ENCODE data around the gene PRKCE.
A peak's percentile ranks its signal among the peaks of the same experiment; 100 is the strongest.

The PRKCE gene

DNA sequence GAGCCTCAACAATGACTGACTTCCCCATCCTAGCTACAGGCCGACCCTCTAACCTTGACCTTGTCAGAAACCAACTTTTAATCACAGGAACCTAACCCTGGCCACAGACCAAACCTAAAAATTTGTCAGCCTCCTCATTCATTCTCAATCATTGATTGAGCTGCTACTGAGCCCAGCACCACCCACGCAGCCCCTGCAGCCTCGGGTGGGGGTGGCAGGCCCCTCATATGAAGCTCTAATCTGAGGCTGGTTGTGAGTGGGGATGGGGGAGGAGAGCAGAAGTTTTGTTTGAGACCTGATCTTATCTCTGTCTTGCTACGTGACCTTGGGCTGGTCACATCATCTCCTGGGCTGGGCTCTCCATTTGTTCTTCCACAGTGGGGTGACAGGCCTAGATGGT, 546.2 kb downstream of the PRKCE start:
- 97% methylated on average over 4 of the region's 4 CpGs for WGBS
- no peaks in the 10 kb centered on the region for H3K27me3 ChIP-seq (ENCODE audit: control insufficient read depth in 1 of 2, insufficient read depth in 1 of 2, low read length in 2 of 2)
- DNase-seq: no peak

DNA sequence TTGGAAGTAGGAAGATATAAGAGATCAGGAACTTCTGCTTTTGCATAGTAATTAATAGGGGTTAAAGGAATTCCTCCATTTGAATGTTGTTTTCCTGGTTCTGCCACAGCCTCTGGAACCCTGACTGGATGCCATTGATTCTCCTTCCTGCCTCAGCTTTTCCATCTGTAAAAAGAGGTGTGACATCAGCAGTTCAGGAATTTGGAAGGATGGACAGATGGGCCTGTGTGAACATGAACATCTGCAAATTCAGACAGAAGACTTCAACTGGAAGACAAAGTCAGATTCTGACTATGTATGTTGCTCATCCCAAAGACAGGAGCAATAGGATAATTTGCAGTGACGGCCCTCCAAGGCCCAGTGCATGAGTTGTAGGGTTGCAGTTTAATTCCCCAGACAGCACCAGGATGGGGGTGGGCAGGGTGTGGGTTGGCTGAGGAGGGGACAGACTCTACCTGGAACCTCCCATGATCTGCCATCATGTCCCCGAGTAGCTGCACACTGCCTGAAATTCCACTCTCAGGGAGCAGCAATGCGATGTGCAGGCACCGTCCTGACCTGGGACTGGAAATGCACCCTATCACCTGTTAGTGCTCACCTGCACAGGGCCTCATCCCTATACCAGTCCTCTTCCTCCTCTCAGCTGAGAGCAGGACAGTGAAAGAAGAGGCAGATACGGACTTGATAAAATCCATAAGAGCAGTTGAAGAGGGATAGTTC, 546.8 kb downstream of the PRKCE start:
- H2AFZ ChIP-seq (ENCODE audit: low read depth, low read length): no peak overlapping the region
- no peak overlapping the region for H2AK5ac ChIP-seq (ENCODE audit: low read length, severe bottlenecking)
- no peak overlapping the region for H4K91ac ChIP-seq (ENCODE audit: low read length)
- no peak overlapping the region for H3K23ac ChIP-seq (ENCODE audit: low read length in 2 of 2)
- H3K27ac ChIP-seq (ENCODE audit: low read length, poor library complexity, severe bottlenecking): no peak overlapping the region
- no peak overlapping the region for H2BK120ac ChIP-seq (ENCODE audit: low read depth, low read length)
- no peak overlapping the region for H4K8ac ChIP-seq (ENCODE audit: low read length)
- no peak overlapping the region for H3K9ac ChIP-seq (ENCODE audit: low read length)
- no peak overlapping the region for H3K4ac ChIP-seq (ENCODE audit: low read depth in 1 of 2, low read length in 2 of 2)
- no peaks in the 10 kb centered on the region for H3K79me1 ChIP-seq (replicated peaks; ENCODE audit: low read length, poor library complexity, severe bottlenecking)
- H3K27me3 ChIP-seq (ENCODE audit: control insufficient read depth in 1 of 2, insufficient read depth in 1 of 2, low read length in 2 of 2): no peaks in the 10 kb centered on the region
- H3K9me3 ChIP-seq (ENCODE audit: control insufficient read depth, low read length): no peaks in the 10 kb centered on the region
- DNase-seq: no peak
- peaks cover 6% of the 10 kb centered on the region for H3K4me1 ChIP-seq (ENCODE audit: control insufficient read depth, insufficient read depth, low read depth, low read length)
- 78% methylated on average over 4 of the region's 5 CpGs for WGBS
- peak overlapping the region in 1 of 2 experiments; percentile 18 for H3K14ac ChIP-seq (ENCODE audit: low read length in 2 of 2)
- H3K4me3 ChIP-seq (ENCODE audit: insufficient read depth in 1 of 2, low read depth in 1 of 2, low read length in 2 of 2): no peak overlapping the region
- peak overlapping the region in 1 of 2 experiments; percentile 24 for H2BK12ac ChIP-seq (ENCODE audit: low read length in 2 of 2)
- H3K18ac ChIP-seq (ENCODE audit: low read depth in 1 of 2, low read length in 2 of 2): peak overlapping the region in 1 of 2 experiments; percentile 41
- no peaks in the 10 kb centered on the region for H3K36me3 ChIP-seq (ENCODE audit: control insufficient read depth in 1 of 2, insufficient read depth in 2 of 2, low read depth in 1 of 2, low read length in 2 of 2)
- H3K4me2 ChIP-seq (ENCODE audit: low read length, poor library complexity, severe bottlenecking): no peak overlapping the region
- H2BK5ac ChIP-seq (ENCODE audit: low read depth, low read length, poor library complexity, severe bottlenecking): no peak overlapping the region
- no peak overlapping the region for H2BK15ac ChIP-seq (ENCODE audit: low read depth, poor library complexity, severe bottlenecking)

More for the DNA sequence above, 546.2 kb downstream of the PRKCE start:
- H3K79me1 ChIP-seq (replicated peaks; ENCODE audit: low read length, poor library complexity, severe bottlenecking): no peaks in the 10 kb centered on the region
- no peak overlapping the region for H4K91ac ChIP-seq (ENCODE audit: low read length)
- H3K4me2 ChIP-seq (ENCODE audit: low read length, poor library complexity, severe bottlenecking): no peak overlapping the region
- H2BK12ac ChIP-seq (ENCODE audit: low read length in 2 of 2): peak overlapping the region; percentile 31 to 48
- no peaks in the 10 kb centered on the region for H3K36me3 ChIP-seq (ENCODE audit: control insufficient read depth in 1 of 2, insufficient read depth in 2 of 2, low read depth in 1 of 2, low read length in 2 of 2)
- H3K27ac ChIP-seq (ENCODE audit: low read length, poor library complexity, severe bottlenecking): no peak overlapping the region
- no peak overlapping the region for H3K4me3 ChIP-seq (ENCODE audit: insufficient read depth in 1 of 2, low read depth in 1 of 2, low read length in 2 of 2)
- peak overlapping the region; percentile 44 to 59 for H3K4ac ChIP-seq (ENCODE audit: low read depth in 1 of 2, low read length in 2 of 2)
- no peak overlapping the region for H2BK120ac ChIP-seq (ENCODE audit: low read depth, low read length)
- no peak overlapping the region for H3K9ac ChIP-seq (ENCODE audit: low read length)
- peak overlapping the region in 1 of 2 experiments; percentile 58 for H3K18ac ChIP-seq (ENCODE audit: low read depth in 1 of 2, low read length in 2 of 2)
- peaks cover 6% of the 10 kb centered on the region for H3K4me1 ChIP-seq (ENCODE audit: control insufficient read depth, insufficient read depth, low read depth, low read length)
- no peaks in the 10 kb centered on the region for H3K9me3 ChIP-seq (ENCODE audit: control insufficient read depth, low read length)
- no peak overlapping the region for H2AFZ ChIP-seq (ENCODE audit: low read depth, low read length)
- H2BK5ac ChIP-seq (ENCODE audit: low read depth, low read length, poor library complexity, severe bottlenecking): no peak overlapping the region
- no peak overlapping the region for H2BK15ac ChIP-seq (ENCODE audit: low read depth, poor library complexity, severe bottlenecking)
- no peak overlapping the region for H3K23ac ChIP-seq (ENCODE audit: low read length in 2 of 2)
- H2AK5ac ChIP-seq (ENCODE audit: low read length, severe bottlenecking): no peak overlapping the region
- H4K8ac ChIP-seq (ENCODE audit: low read length): peak overlapping the region; percentile 83
- H3K14ac ChIP-seq (ENCODE audit: low read length in 2 of 2): peak overlapping the region in 1 of 2 experiments; percentile 51

DNA sequence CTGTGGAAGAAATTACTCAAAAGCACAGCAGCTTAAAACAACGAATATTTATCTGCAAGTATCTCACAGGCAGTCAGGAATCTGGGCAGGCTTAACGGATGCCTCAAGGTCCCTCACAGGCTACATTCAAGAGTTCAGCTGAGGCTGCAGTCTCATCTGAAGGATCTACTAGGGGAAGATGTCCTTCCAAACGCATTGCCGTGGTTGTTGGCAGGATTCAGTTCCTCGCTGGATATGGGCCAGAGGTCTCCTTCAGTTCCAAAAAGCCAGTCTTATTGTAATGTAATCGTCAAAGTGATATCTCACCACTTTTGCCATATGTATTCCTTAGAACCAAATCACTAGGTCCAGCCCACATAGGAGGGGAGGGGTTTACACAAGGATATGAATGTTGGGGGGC, 547.5 kb downstream of the PRKCE start:
- Histone ChIP-seq H2BK15ac (ENCODE audit: low read depth, poor library complexity, severe bottlenecking) (no peak overlapping the region), H2BK120ac (ENCODE audit: low read depth, low read length) (no peak overlapping the region), H3K27ac (ENCODE audit: low read length, poor library complexity, severe bottlenecking) (no peak overlapping the region), H3K4me3 (ENCODE audit: insufficient read depth in 1 of 2, low read depth in 1 of 2, low read length in 2 of 2) (no peak overlapping the region), H2AK5ac (ENCODE audit: low read length, severe bottlenecking) (no peak overlapping the region), H3K4me2 (ENCODE audit: low read length, poor library complexity, severe bottlenecking) (no peak overlapping the region), H3K4ac (ENCODE audit: low read depth in 1 of 2, low read length in 2 of 2) (no peak overlapping the region), H2BK5ac (ENCODE audit: low read depth, low read length, poor library complexity, severe bottlenecking) (no peak overlapping the region), H3K4me1 (ENCODE audit: control insufficient read depth, insufficient read depth, low read depth, low read length) (peaks cover 6% of the 10 kb centered on the region), H4K91ac (ENCODE audit: low read length) (no peak overlapping the region), H4K8ac (ENCODE audit: low read length) (no peak overlapping the region), H3K27me3 (ENCODE audit: control insufficient read depth in 1 of 2, insufficient read depth in 1 of 2, low read length in 2 of 2) (no peaks in the 10 kb centered on the region), H2BK12ac (ENCODE audit: low read length in 2 of 2) (no peak overlapping the region), H3K9ac (ENCODE audit: low read length) (no peak overlapping the region), H3K23ac (ENCODE audit: low read length in 2 of 2) (no peak overlapping the region), H2AFZ (ENCODE audit: low read depth, low read length) (no peak overlapping the region), H3K18ac (ENCODE audit: low read depth in 1 of 2, low read length in 2 of 2) (no peak overlapping the region), H3K36me3 (ENCODE audit: control insufficient read depth in 1 of 2, insufficient read depth in 2 of 2, low read depth in 1 of 2, low read length in 2 of 2) (no peaks in the 10 kb centered on the region), H3K79me1 (replicated peaks; ENCODE audit: low read length, poor library complexity, severe bottlenecking) (no peaks in the 10 kb centered on the region), H3K9me3 (ENCODE audit: control insufficient read depth, low read length) (no peaks in the 10 kb centered on the region), H3K14ac (ENCODE audit: low read length in 2 of 2) (no peak overlapping the region)
- DNase-seq: no peak
- 91% methylated on average over 5 of the region's 6 CpGs for WGBS

DNA sequence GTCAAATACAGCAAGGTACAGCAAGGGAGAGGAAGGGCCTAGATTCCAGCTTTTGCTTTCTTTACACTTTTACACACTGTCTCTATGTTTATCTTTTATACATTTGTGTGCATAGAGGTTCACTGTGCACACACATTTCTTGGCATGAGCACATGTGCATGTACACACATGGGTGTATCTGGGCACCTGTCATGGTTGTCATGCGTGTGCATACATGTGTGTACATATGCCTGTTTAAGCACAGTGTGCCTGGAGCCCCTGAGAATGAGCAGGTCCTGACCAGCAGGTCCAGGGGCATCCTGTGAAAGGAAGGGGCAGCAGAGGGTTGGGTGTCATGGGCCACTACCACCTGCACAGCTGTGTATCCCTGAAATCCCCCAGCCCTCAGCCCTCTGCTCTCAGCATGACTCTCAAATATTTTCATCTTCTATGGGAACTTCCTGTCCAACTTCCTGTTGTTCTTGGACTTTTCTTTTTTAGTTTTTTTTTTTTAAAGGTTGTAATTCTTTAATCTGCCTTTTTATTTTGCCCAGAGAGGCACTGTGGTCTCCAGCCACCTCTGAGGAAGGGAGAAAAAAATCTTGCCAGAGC, 548.7 kb downstream of the PRKCE start:
- no peak overlapping the region for H2AFZ ChIP-seq (ENCODE audit: low read depth, low read length)
- H4K91ac ChIP-seq (ENCODE audit: low read length): peak overlapping the region; percentile 70
- WGBS: 100% methylated on average over 1 of the region's 1 CpG

More for the DNA sequence above, 548.7 kb downstream of the PRKCE start:
- Histone ChIP-seq H3K14ac (ENCODE audit: low read length in 2 of 2) (no peak overlapping the region), H2BK15ac (ENCODE audit: low read depth, poor library complexity, severe bottlenecking) (no peak overlapping the region), H3K27ac (ENCODE audit: low read length, poor library complexity, severe bottlenecking) (no peak overlapping the region), H3K36me3 (ENCODE audit: control insufficient read depth in 1 of 2, insufficient read depth in 2 of 2, low read depth in 1 of 2, low read length in 2 of 2) (no peaks in the 10 kb centered on the region), H3K23ac (ENCODE audit: low read length in 2 of 2) (no peak overlapping the region), H3K4me3 (ENCODE audit: insufficient read depth in 1 of 2, low read depth in 1 of 2, low read length in 2 of 2) (no peak overlapping the region), H3K4ac (ENCODE audit: low read depth in 1 of 2, low read length in 2 of 2) (no peak overlapping the region), H3K18ac (ENCODE audit: low read depth in 1 of 2, low read length in 2 of 2) (peak overlapping the region; percentile 28 to 31), H3K9ac (ENCODE audit: low read length) (no peak overlapping the region), H2BK12ac (ENCODE audit: low read length in 2 of 2) (peak overlapping the region in 1 of 2 experiments; percentile 78), H2BK5ac (ENCODE audit: low read depth, low read length, poor library complexity, severe bottlenecking) (no peak overlapping the region), H2BK120ac (ENCODE audit: low read depth, low read length) (no peak overlapping the region), H4K8ac (ENCODE audit: low read length) (peak overlapping the region; percentile 83), H3K4me1 (ENCODE audit: control insufficient read depth, insufficient read depth, low read depth, low read length) (peaks cover 6% of the 10 kb centered on the region), H3K4me2 (ENCODE audit: low read length, poor library complexity, severe bottlenecking) (no peak overlapping the region), H2AK5ac (ENCODE audit: low read length, severe bottlenecking) (no peak overlapping the region), H3K79me1 (replicated peaks; ENCODE audit: low read length, poor library complexity, severe bottlenecking) (no peaks in the 10 kb centered on the region), H3K9me3 (ENCODE audit: control insufficient read depth, low read length) (no peaks in the 10 kb centered on the region), H3K27me3 (ENCODE audit: control insufficient read depth in 1 of 2, insufficient read depth in 1 of 2, low read length in 2 of 2) (no peaks in the 10 kb centered on the region)
- no peak for DNase-seq

All from mesenchymal stem cell (in vitro differentiated cells and primary cell).